Measurements from ENCODE around the gene FCER1G.
"Not testable (repeated sequence)": the region's sequence is repeated elsewhere in the genome, so short reads cannot be mapped to it uniquely, and the experiment has no call there.

GRCh38 chr1:161224695-161225087, 9.6 kb downstream of the FCER1G start:
- not testable (repeated sequence) for TF ChIP-seq POLR2A (IDR thresholded peaks at IDR 0.05); CTCF (IDR thresholded peaks at IDR 0.05 in 8 of 11, conservative IDR thresholded peaks at IDR 0.05 in 3 of 11); POLR2AphosphoS5 (IDR thresholded peaks at IDR 0.05)
